HUES48 (cell line): ENCODE results near the gene ERICH4.
A peak's percentile ranks its signal among the peaks of the same experiment; 100 is the strongest.

ENCODE experiments used
- H3K27ac ChIP-seq: one replicate; pipeline ENCODE4 v1.7.0; 2013; ENCODE audit warnings: low read depth, low read length, inconsistent platforms
- H3K27me3 ChIP-seq: 2 replicates; pipeline ENCODE4 v1.6.1; 2013; ENCODE audit warnings: mild to moderate bottlenecking, low read length; ENCODE audit not compliant: control insufficient read depth, insufficient read depth
- H3K36me3 ChIP-seq: 2 replicates; pipeline ENCODE4 v1.6.1; 2013; ENCODE audit warnings: low read length; ENCODE audit not compliant: control insufficient read depth, insufficient read depth
- H3K4me1 ChIP-seq: 2 replicates; pipeline ENCODE4 v1.6.1; 2013; ENCODE audit warnings: mild to moderate bottlenecking, low read length; ENCODE audit not compliant: control insufficient read depth, insufficient read depth
- H3K4me3 ChIP-seq: 2 replicates; pipeline ENCODE4 v1.5.1; 2013; ENCODE audit warnings: mild to moderate bottlenecking, low read depth, low read length
- H3K9ac ChIP-seq: 2 replicates; pipeline ENCODE4 v1.6.1; 2013; ENCODE audit warnings: mild to moderate bottlenecking, low read depth, low read length, moderate library complexity
- H3K9me3 ChIP-seq: 2 replicates; pipeline ENCODE4 v1.6.1; 2013; ENCODE audit warnings: low read length; ENCODE audit not compliant: control insufficient read depth, insufficient read depth

Gene ERICH4, protein sequence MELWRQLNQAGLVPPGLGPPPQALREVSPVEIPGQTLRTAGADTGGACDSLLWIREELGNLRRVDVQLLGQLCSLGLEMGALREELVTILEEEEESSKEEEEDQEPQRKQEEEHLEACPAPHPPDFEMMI

DNA sequence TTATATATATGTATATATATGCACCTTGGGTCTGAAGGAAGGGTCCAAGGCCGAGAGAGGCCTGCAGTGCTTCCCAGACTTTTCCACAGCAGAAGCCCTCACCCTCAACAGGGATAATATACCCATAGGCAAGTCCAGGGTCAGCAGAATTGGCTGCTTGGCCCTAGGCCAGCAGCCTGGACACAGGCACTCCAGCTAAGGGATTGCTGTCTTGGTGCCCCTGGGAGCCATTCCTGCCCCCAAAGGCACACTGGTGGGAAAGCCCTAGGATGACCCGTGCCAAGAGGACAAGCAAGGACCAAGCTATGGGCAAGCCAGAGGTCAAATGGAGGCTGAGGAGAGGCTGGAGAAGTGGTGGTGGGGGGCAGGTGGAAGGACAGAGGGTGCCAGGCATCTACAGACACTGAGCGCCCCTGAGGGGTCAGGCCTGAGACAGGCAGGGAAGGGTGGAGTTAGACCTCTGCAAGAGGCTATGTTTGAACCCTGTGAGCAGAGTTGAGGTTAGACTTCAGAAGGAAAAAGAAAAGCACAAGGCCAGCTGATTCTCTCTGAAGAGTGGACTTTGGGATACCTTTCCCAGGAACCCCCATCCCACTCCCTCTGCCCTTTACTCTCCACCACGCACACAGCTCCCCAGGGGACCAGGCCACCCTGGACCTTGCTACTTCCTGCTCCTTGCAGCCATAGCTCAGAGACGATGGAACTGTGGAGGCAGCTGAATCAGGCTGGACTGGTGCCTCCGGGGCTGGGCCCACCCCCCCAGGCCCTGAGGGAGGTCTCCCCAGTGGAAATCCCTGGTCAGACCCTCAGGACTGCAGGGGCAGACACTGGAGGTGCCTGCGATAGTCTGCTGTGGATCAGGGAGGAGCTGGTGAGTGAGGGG, at the start of gene ERICH4:
ERICH4 (plus strand) TSS at position 684 of the 883 bp plus-strand sequence; CDS start at position 698, 14 bp downstream.
- no peaks in the 10 kb centered on the region for H3K27me3 ChIP-seq
- H3K4me3 ChIP-seq = no peak within 1 kb of the TSS
- H3K27ac ChIP-seq = no peak within 1 kb of the TSS
- no peaks in the 10 kb centered on the region for H3K4me1 ChIP-seq
- H3K36me3 ChIP-seq = peaks cover 5% of the 10 kb centered on the region; the same call in 1 of the 2 replicates
- H3K9ac ChIP-seq = no peak within 1 kb of the TSS
- no peaks in the 10 kb centered on the region for H3K9me3 ChIP-seq

GRCh38 chr19:41395355-41395754, 47.6 kb upstream of the ERICH4 start:
- Histone ChIP-seq H3K4me3 (no peak overlapping the region), H3K27me3 (no peaks in the 10 kb centered on the region), H3K27ac (no peak overlapping the region), H3K36me3 (peaks cover 18% of the 10 kb centered on the region), H3K4me1 (peaks cover 5% of the 10 kb centered on the region; the same call in 1 of the 2 replicates), H3K9ac (no peak overlapping the region), H3K9me3 (no peaks in the 10 kb centered on the region)

GRCh38 chr19:41397086-41398049, 45.6 kb upstream of the ERICH4 start, which contains the start of the genes BCKDHA and EXOSC5:
Gene BCKDHA, plus strand, starts transcription at chr19:41397818. Its CDS starts 10 bp downstream, at chr19:41397828.
Gene EXOSC5, minus strand, starts transcription at chr19:41397359. Its CDS starts 31 bp downstream, at chr19:41397328.
- peak within 1 kb of the TSS; percentile 95 for H3K4me3 ChIP-seq
- H3K36me3 ChIP-seq = no peaks in the 10 kb centered on the region
- peak within 1 kb of the TSS; percentile 97 for H3K27ac ChIP-seq
- H3K27me3 ChIP-seq = no peaks in the 10 kb centered on the region
- H3K9me3 ChIP-seq = no peaks in the 10 kb centered on the region
- H3K4me1 ChIP-seq = peaks cover 5% of the 10 kb centered on the region; the same call in 1 of the 2 replicates
- peak within 1 kb of the TSS; percentile 95 for H3K9ac ChIP-seq

- Histone ChIP-seq H3K4me1 (peaks cover 5% of the 10 kb centered on the region; the same call in 1 of the 2 replicates), H3K27ac (peak overlapping the region; percentile 97), H3K36me3 (no peaks in the 10 kb centered on the region), H3K9ac (peak overlapping the region; percentile 95), H3K4me3 (peak overlapping the region; percentile 95), H3K9me3 (no peaks in the 10 kb centered on the region), H3K27me3 (no peaks in the 10 kb centered on the region)
These were observed 44.9 kb upstream of the ERICH4 start for GRCh38 chr19:41398050-41398418.

- H3K36me3 ChIP-seq = no peaks in the 10 kb centered on the region
- H3K9me3 ChIP-seq = no peaks in the 10 kb centered on the region
- H3K4me3 ChIP-seq = peak overlapping the region; percentile 95
- H3K4me1 ChIP-seq = peaks cover 5% of the 10 kb centered on the region; the same call in 1 of the 2 replicates
- no peak overlapping the region for H3K27ac ChIP-seq
- no peaks in the 10 kb centered on the region for H3K27me3 ChIP-seq
- peak overlapping the region; percentile 95; the same call in 1 of the 2 replicates for H3K9ac ChIP-seq
These were observed 44.4 kb upstream of the ERICH4 start for GRCh38 chr19:41398598-41398997.

- Histone ChIP-seq H3K4me1 (peaks cover 5% of the 10 kb centered on the region; the same call in 1 of the 2 replicates), H3K9me3 (no peaks in the 10 kb centered on the region), H3K9ac (no peak overlapping the region), H3K27ac (no peak overlapping the region), H3K27me3 (no peaks in the 10 kb centered on the region), H3K36me3 (no peaks in the 10 kb centered on the region), H3K4me3 (peak overlapping the region; percentile 95; the same call in 1 of the 2 replicates)
These were observed 43.9 kb upstream of the ERICH4 start for GRCh38 chr19:41399091-41399490.

DNA sequence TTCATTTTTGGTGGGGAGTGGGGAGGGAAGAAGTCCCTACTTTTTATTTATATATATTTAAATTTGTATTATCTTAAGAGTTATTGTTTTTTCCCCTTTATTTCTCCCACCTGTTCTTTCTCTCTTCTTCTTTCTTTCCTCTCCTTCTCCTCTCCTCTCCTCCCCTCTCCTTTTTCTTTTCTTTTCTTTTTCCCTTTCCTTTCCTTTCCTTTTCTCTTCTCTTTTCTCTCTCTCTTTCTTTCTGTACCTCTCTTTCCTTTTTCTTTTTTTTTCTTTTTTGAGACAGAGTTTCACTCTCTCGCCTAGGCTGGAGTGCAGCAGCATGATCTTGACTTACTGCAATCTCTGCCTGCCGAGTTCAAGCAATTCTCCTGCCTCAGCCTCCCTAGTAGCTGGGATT, 43.4 kb upstream of the ERICH4 start:
- Histone ChIP-seq H3K9me3 (no peaks in the 10 kb centered on the region), H3K27me3 (no peaks in the 10 kb centered on the region), H3K36me3 (no peaks in the 10 kb centered on the region), H3K27ac (no peak overlapping the region), H3K4me3 (no peak overlapping the region), H3K9ac (no peak overlapping the region), H3K4me1 (peaks cover 5% of the 10 kb centered on the region; the same call in 1 of the 2 replicates)

GRCh38 chr19:41401483-41401882, 41.5 kb upstream of the ERICH4 start:
- no peak overlapping the region for H3K27ac ChIP-seq
- no peaks in the 10 kb centered on the region for H3K36me3 ChIP-seq
- H3K9ac ChIP-seq = no peak overlapping the region
- peaks cover 5% of the 10 kb centered on the region; the same call in 1 of the 2 replicates for H3K4me1 ChIP-seq
- H3K9me3 ChIP-seq = no peaks in the 10 kb centered on the region
- H3K4me3 ChIP-seq = no peak overlapping the region
- H3K27me3 ChIP-seq = no peaks in the 10 kb centered on the region

DNA sequence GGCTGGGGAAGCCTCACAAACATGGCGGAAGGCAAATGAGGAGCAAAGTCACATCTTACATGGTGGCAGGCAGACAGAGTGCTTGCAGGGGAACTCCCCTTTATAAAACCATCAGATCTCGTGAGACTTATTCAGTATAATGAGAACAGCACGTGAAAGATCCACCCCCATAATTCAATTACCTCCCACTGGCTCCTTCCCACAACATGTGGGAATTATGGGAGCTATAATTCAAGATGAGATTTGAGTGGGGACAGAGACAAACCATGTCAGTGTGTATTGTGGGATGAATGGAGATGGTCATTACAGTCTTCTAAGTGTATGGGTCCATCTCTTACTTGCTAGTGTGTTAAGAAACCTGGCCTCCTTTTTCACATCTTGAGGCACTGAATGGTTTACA, 40.9 kb upstream of the ERICH4 start:
- Histone ChIP-seq H3K9ac (no peak overlapping the region), H3K4me1 (peaks cover 5% of the 10 kb centered on the region; the same call in 1 of the 2 replicates), H3K9me3 (no peaks in the 10 kb centered on the region), H3K36me3 (no peaks in the 10 kb centered on the region), H3K27ac (no peak overlapping the region), H3K27me3 (no peaks in the 10 kb centered on the region), H3K4me3 (no peak overlapping the region)

- Histone ChIP-seq H3K9me3 (no peaks in the 10 kb centered on the region), H3K4me1 (peaks cover 9% of the 10 kb centered on the region; the same call in 1 of the 2 replicates), H3K27ac (no peak overlapping the region), H3K36me3 (no peaks in the 10 kb centered on the region), H3K4me3 (no peak overlapping the region), H3K9ac (no peak overlapping the region), H3K27me3 (no peaks in the 10 kb centered on the region)
These were observed 39.6 kb upstream of the ERICH4 start for GRCh38 chr19:41403181-41403970.
